Measurements from ENCODE around the gene NMNAT3. TPM values are rescaled to one million over a fixed set of nuclear protein-coding genes. Genes with fewer than 3 reads are reported as not detected.

NMNAT3 gene
- total and polyA plus RNA-seq, 8 donors, result 3.6 to 24.9 (median 7.0) TPM

GRCh38 chr3:139642996-139643395 lies 34.8 kb downstream of the NMNAT3 start:
- no peak overlapping the region for H3K4me3 ChIP-seq
- TF ChIP-seq EP300 (IDR thresholded peaks at IDR 0.05), result no peak
- no peak for TF ChIP-seq POLR2A (IDR thresholded peaks at IDR 0.05)
- TF ChIP-seq POLR2AphosphoS5 (IDR thresholded peaks at IDR 0.05), result no peak
- intact Hi-C loops (cut with DNase I; ENCODE audit: low total_unique reads), result no loop called here
- H3K4me1 ChIP-seq, result no peaks in the 10 kb centered on the region
- no peak for DNase-seq
- H3K27me3 ChIP-seq, result no peaks in the 10 kb centered on the region
- no peak overlapping the region for H3K27ac ChIP-seq
- H3K36me3 ChIP-seq, result no peaks in the 10 kb centered on the region
- WGBS, 5 donors, result 79 to 83% (median 81%) methylated on average over 2 of the region's 2 CpGs
- no peaks in the 10 kb centered on the region for H3K9me3 ChIP-seq

- Histone ChIP-seq H3K27ac (no peak overlapping the region), H3K36me3 (no peaks in the 10 kb centered on the region), H3K4me1 (no peaks in the 10 kb centered on the region), H3K9me3 (no peaks in the 10 kb centered on the region), H3K4me3 (no peak overlapping the region), H3K27me3 (no peaks in the 10 kb centered on the region)
- WGBS, 5 donors, result 71 to 90% (median 76%) methylated on average over 1 of the region's 1 CpG
- DNase-seq, result no peak
- TF ChIP-seq POLR2A (IDR thresholded peaks at IDR 0.05), result no peak
- intact Hi-C loops (cut with DNase I; ENCODE audit: low total_unique reads), result no loop called here
These were observed 37.3 kb downstream of the NMNAT3 start for GRCh38 chr3:139640456-139640855.

- intact Hi-C loops (cut with DNase I; ENCODE audit: low total_unique reads), result no loop called here
- WGBS, 5 donors, result 60 to 89% (median 71%) methylated on average over 1 of the region's 1 CpG
- Histone ChIP-seq H3K27me3 (no peaks in the 10 kb centered on the region), H3K9me3 (no peaks in the 10 kb centered on the region), H3K4me1 (no peaks in the 10 kb centered on the region), H3K4me3 (no peak overlapping the region), H3K27ac (no peak overlapping the region), H3K36me3 (peaks cover 0 to 2% (median 0%) of the 10 kb centered on the region in 4 donors)
- no peak for DNase-seq
- TF ChIP-seq POLR2AphosphoS5 (IDR thresholded peaks at IDR 0.05) (no peak), POLR2A (IDR thresholded peaks at IDR 0.05) (no peak), CTCF (IDR thresholded peaks at IDR 0.05) (no peak), EP300 (IDR thresholded peaks at IDR 0.05) (no peak)
These were observed 38.1 kb downstream of the NMNAT3 start for GRCh38 chr3:139639662-139640061.

DNA sequence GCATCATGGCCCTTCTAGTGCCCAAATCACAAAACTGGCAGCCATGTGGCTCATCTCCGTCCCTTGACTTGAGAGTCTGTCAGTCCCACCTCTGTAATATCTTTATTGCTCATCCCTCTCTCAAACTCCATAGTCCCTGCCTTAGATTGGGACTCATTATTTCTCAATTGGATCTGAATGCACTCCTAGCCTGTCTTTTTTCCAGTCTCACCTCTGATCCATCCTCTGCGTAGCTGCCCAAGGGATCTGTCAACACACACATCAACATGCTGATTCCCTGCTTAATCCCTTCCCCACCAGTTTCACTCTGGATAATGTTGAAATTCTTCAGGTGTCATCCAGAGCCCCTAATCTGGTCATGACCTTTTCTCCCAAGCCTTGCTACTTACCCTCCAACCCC lies 39.3 kb downstream of the NMNAT3 start:
- H3K27me3 ChIP-seq, result no peaks in the 10 kb centered on the region
- DNase-seq, result no peak
- H3K27ac ChIP-seq, result no peak overlapping the region
- 87 to 97% (median 92%) methylated on average over 2 of the region's 2 CpGs for WGBS, 5 donors
- no peaks in the 10 kb centered on the region for H3K9me3 ChIP-seq
- no peak for TF ChIP-seq POLR2A (IDR thresholded peaks at IDR 0.05)
- no peak for TF ChIP-seq CTCF (IDR thresholded peaks at IDR 0.05)
- no peak for TF ChIP-seq EP300 (IDR thresholded peaks at IDR 0.05)
- no peak for TF ChIP-seq POLR2AphosphoS5 (IDR thresholded peaks at IDR 0.05)
- H3K4me1 ChIP-seq, result no peaks in the 10 kb centered on the region
- H3K4me3 ChIP-seq, result no peak overlapping the region
- intact Hi-C loops (cut with DNase I; ENCODE audit: low total_unique reads), result no loop called here
- peaks cover 0 to 11% (median 3%) of the 10 kb centered on the region in 4 donors for H3K36me3 ChIP-seq

DNA sequence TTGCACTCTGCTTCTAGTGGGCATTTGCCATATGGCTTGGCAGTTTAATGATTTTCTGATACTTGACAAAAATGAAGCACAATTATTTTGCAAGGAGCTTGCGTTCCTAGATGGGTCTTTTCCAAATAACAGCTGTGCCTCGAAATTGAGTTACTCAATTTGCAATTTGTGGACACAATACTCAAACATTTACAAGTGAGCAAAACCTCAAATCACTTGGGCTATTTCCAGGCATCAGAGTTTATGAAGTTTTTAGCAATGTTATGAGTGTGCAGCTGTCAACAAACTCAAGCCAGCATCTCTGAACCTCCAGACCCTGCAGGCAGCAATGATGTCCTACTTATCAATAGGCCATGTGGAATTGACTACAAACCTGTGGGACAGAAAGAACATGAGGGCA lies 41.3 kb downstream of the NMNAT3 start:
- Histone ChIP-seq H3K4me3 (no peak overlapping the region), H3K9me3 (no peaks in the 10 kb centered on the region), H3K4me1 (no peaks in the 10 kb centered on the region), H3K27ac (no peak overlapping the region), H3K27me3 (no peaks in the 10 kb centered on the region), H3K36me3 (peaks cover 0 to 11% (median 3%) of the 10 kb centered on the region in 4 donors)
- no peak for DNase-seq
- 70 to 82% (median 73%) methylated on average over 2 of the region's 2 CpGs for WGBS, 5 donors
- TF ChIP-seq POLR2A (IDR thresholded peaks at IDR 0.05) (no peak), CTCF (IDR thresholded peaks at IDR 0.05) (no peak), POLR2AphosphoS5 (IDR thresholded peaks at IDR 0.05) (no peak), EP300 (IDR thresholded peaks at IDR 0.05) (no peak)
- intact Hi-C loops (cut with DNase I; ENCODE audit: low total_unique reads), result no loop called here

Data from stomach (tissue), 9 donors.